Measurements from ENCODE around the gene CA12. TPM values are rescaled to one million over a fixed set of nuclear protein-coding genes. Genes with fewer than 3 reads are reported as not detected.

Gene CA12
- total and polyA plus RNA-seq, 2 of the 8 experiments (the other 6 are each of a cell fraction or from before 2014, with no cell fraction given) = 4.7 to 4.9 TPM

- no peak overlapping the region for H3K27ac ChIP-seq (ENCODE audit: low read depth, low read length)
- H3K79me1 ChIP-seq (ENCODE audit: low read depth, low read length) = no peaks in the 10 kb centered on the region
- H3K4ac ChIP-seq (replicated peaks; ENCODE audit: insufficient read length, low read depth, low read length) = no peak overlapping the region
- POLR2A ChIA-PET (ENCODE audit: partially characterized antibody) = no interaction called here
- H3K79me2 ChIP-seq (ENCODE audit: control insufficient read depth in 1 of 2, insufficient read depth in 2 of 2, low read length in 2 of 2) = no peaks in the 10 kb centered on the region
- WGBS, 2 experiments (ENCODE audit: extremely low coverage in 1 of 2, insufficient coverage in 1 of 2, insufficient read length in 1 of 2, insufficient replicate concordance in 2 of 2, low coverage in 1 of 2, low lambda C conversion rate in 2 of 2, missing lambda C conversion rate in 1 of 2) = 87% methylated on average over 3 of the region's 3 CpGs; no CpG with 5 or more reads in 1 of the 2 experiments
- no peak for FAIRE-seq
- H3K56ac ChIP-seq (replicated peaks; ENCODE audit: insufficient read length, low read depth, low read length) = no peak overlapping the region
- H3K4me1 ChIP-seq (replicated peaks in 1 of 4; ENCODE audit: control insufficient read depth in 3 of 4, insufficient read depth in 4 of 4, low read length in 3 of 4) = no peaks in the 10 kb centered on the region
- H2AFZ ChIP-seq (ENCODE audit: low read length) = no peak overlapping the region
- no peak overlapping the region for H4K91ac ChIP-seq (replicated peaks; ENCODE audit: insufficient read length, low read length)
- H3K9me3 ChIP-seq (ENCODE audit: insufficient read depth in 2 of 2, low read depth in 1 of 2, low read length in 1 of 2) = peaks cover 0 to 3% of the 10 kb centered on the region in 2 experiments; a peak in 2 of 4 replicates
- no peak overlapping the region for H2BK20ac ChIP-seq (ENCODE audit: low read length)
- no peak overlapping the region for H3K18ac ChIP-seq (ENCODE audit: extremely low read depth, low read length)
- no peak overlapping the region for H3K4me3 ChIP-seq (ENCODE audit: extremely low read depth in 1 of 4, insufficient read depth in 2 of 4, low read depth in 3 of 4, low read length in 4 of 4)
- H3K4me2 ChIP-seq (ENCODE audit: insufficient read depth in 1 of 2, low read depth in 2 of 2, low read length in 2 of 2) = no peak overlapping the region
- H4K5ac ChIP-seq (ENCODE audit: insufficient read length, low read depth, low read length) = no peak overlapping the region
- no peak overlapping the region for H2BK5ac ChIP-seq (ENCODE audit: low read depth, low read length)
- CTCF ChIA-PET (ENCODE audit: partially characterized antibody) = interaction anchor here (1.2 to 1.4 kb wide), 3 partner anchors 13 to 109 kb away, joined by 3 read pairs; no protein-coding TSS in a partner anchor
- no peak for DNase-seq (ENCODE audit: low read depth in 1 of 2, low spot score in 2 of 2)
- no peaks in the 10 kb centered on the region for H4K20me1 ChIP-seq (replicated peaks in 1 of 2; ENCODE audit: control insufficient read depth in 1 of 2, insufficient read depth in 2 of 2, low read length in 2 of 2)
- no peak overlapping the region for H3K23ac ChIP-seq (ENCODE audit: insufficient read length)
- H3K27me3 ChIP-seq (replicated peaks in 1 of 4; ENCODE audit: control insufficient read depth in 3 of 4, extremely low read depth in 1 of 4, insufficient read depth in 3 of 4, low read length in 3 of 4) = no peaks in the 10 kb centered on the region
- no peaks in the 10 kb centered on the region; the same call in 1 of the 2 replicates for H3K23me2 ChIP-seq (ENCODE audit: low read depth, low read length)
- H2AK5ac ChIP-seq (ENCODE audit: low read depth, low read length) = no peak overlapping the region
- H2BK12ac ChIP-seq (ENCODE audit: low read depth, low read length) = no peak overlapping the region
- no peak overlapping the region for H3K14ac ChIP-seq (ENCODE audit: insufficient read length)
- no peak overlapping the region for H2BK120ac ChIP-seq (replicated peaks; ENCODE audit: low read depth, low read length)
- no peak overlapping the region for H4K8ac ChIP-seq (ENCODE audit: extremely low read depth, insufficient read depth, low read length)
- H3K9ac ChIP-seq (replicated peaks in 1 of 4; ENCODE audit: extremely low read depth in 1 of 4, low read depth in 3 of 4, low read length in 3 of 4) = no peak overlapping the region
- no peak overlapping the region for H2BK15ac ChIP-seq (ENCODE audit: low read length)
- H3K36me3 ChIP-seq (ENCODE audit: control insufficient read depth in 2 of 4, insufficient read depth in 4 of 4, low read length in 3 of 4) = no peaks in the 10 kb centered on the region
- TF ChIP-seq EGR1 (IDR thresholded peaks at IDR 0.05; ENCODE audit: borderline replicate concordance, low read depth, low read length) = no peak
- no peak for TF ChIP-seq CTBP2 (IDR thresholded peaks at IDR 0.05; ENCODE audit: borderline replicate concordance, insufficient read depth, insufficient read length, low read length)
- TF ChIP-seq BRCA1 (IDR thresholded peaks at IDR 0.05; ENCODE audit: low read depth, low read length) = no peak
- TF ChIP-seq HDAC2 (IDR thresholded peaks at IDR 0.05; ENCODE audit: borderline replicate concordance in 1 of 2, low read depth in 2 of 2, low read length in 2 of 2) = no peak
- TF ChIP-seq E2F6 (IDR thresholded peaks at IDR 0.05) = no peak
- TF ChIP-seq CBX8 (IDR thresholded peaks at IDR 0.05; ENCODE audit: borderline replicate concordance, low read depth, low read length) = no peak
- TF ChIP-seq TAF1 (IDR thresholded peaks at IDR 0.05; ENCODE audit: low read depth, low read length) = no peak
- no peak for TF ChIP-seq RXRA (IDR thresholded peaks at IDR 0.05; ENCODE audit: insufficient read depth, low read depth, low read length)
- no peak for TF ChIP-seq RAD21 (IDR thresholded peaks at IDR 0.05 in 1 of 2, conservative IDR thresholded peaks at IDR 0.05 in 1 of 2; ENCODE audit: low read depth in 2 of 2, low read length in 2 of 2)
- no peak for TF ChIP-seq BCL11A (IDR thresholded peaks at IDR 0.05; ENCODE audit: low read depth in 2 of 2, low read length in 2 of 2)
- no peak for TF ChIP-seq SIX5 (IDR thresholded peaks at IDR 0.05; ENCODE audit: low read depth, low read length)
- TF ChIP-seq EP300 (IDR thresholded peaks at IDR 0.05; ENCODE audit: borderline replicate concordance in 1 of 2, low read depth in 2 of 2, low read length in 2 of 2) = no peak
- TF ChIP-seq CHD2 (IDR thresholded peaks at IDR 0.05; ENCODE audit: low read length) = no peak
These were observed 39.8 kb upstream of the CA12 start for GRCh38 chr15:63421433-63421832.
